CD4-positive, alpha-beta memory T cell (primary cell): ENCODE data around the gene ZNF782. TPM values are rescaled to one million over a fixed set of nuclear protein-coding genes. Genes with fewer than 3 reads are reported as not detected.
"Not testable (repeated sequence)": the region's sequence is repeated elsewhere in the genome, so short reads cannot be mapped to it uniquely, and the experiment has no call there.

ENCODE experiments used
- CTCF ChIA-PET: fragments of 350-600 bp; sonication (Branson Sonifier 250); formaldehyde crosslinking; loops from one replicate; lab custom pipeline; 2021; ENCODE audit warnings: inconsistent platforms; ENCODE audit not compliant: partially characterized antibody; lab: Charles Lee
- POLR2A ChIA-PET: fragments of 350-600 bp; sonication (Branson Sonifier 250); formaldehyde crosslinking; loops from one replicate; lab custom pipeline; 2021; ENCODE audit not compliant: partially characterized antibody; lab: Charles Lee
- DNase-seq, 5 donors: peaks; one replicate each; pipeline versions ENCODE4 v3.0.0 to v3.0.0-alpha.2; 2020 to 2022; ENCODE audit warnings: mixed read lengths in 1 of 5
- H3K27ac ChIP-seq: one replicate; pipeline ENCODE4 v1.7.0; 2013; ENCODE audit warnings: low read depth, low read length
- H3K27me3 ChIP-seq: 2 replicates; pipeline ENCODE4 v1.7.0; 2013; ENCODE audit warnings: mild to moderate bottlenecking, low read length, moderate library complexity; ENCODE audit not compliant: insufficient read depth
- H3K36me3 ChIP-seq: 2 replicates; pipeline ENCODE4 v1.7.0; 2013; ENCODE audit warnings: mild to moderate bottlenecking, low read length, moderate library complexity; ENCODE audit not compliant: insufficient read depth
- H3K4me1 ChIP-seq: 2 replicates; pipeline ENCODE4 v1.7.0; 2013; ENCODE audit warnings: mild to moderate bottlenecking, low read length, moderate library complexity; ENCODE audit not compliant: insufficient read depth
- H3K4me3 ChIP-seq, 2 donors: one replicate each; pipeline ENCODE4 v1.7.0; 2013; ENCODE audit warnings: low read length in 2 of 2, mild to moderate bottlenecking in 1 of 2
- H3K9me3 ChIP-seq, 2 donors: one replicate each; pipeline ENCODE4 v1.7.0; 2013; ENCODE audit warnings: low read length in 2 of 2, control low read depth in 1 of 2; ENCODE audit not compliant: control insufficient read depth in 1 of 2
- H3K27ac Mint-ChIP-seq, 7 donors: one replicate each; pipeline ENCODE4 v1.8.0; 2020 to 2021; ENCODE audit warnings: mixed read lengths in 7 of 7, mild to moderate bottlenecking in 6 of 7, inconsistent platforms in 3 of 7, moderate library complexity in 3 of 7
- H3K27me3 Mint-ChIP-seq, 2 donors: one replicate each; pipeline ENCODE4 v1.8.0; 2020 to 2021; ENCODE audit warnings: mixed read lengths in 2 of 2
- H3K36me3 Mint-ChIP-seq, 2 donors: one replicate each; pipeline ENCODE4 v1.8.0; 2020 to 2021; ENCODE audit warnings: mixed read lengths in 2 of 2, inconsistent platforms in 1 of 2, mild to moderate bottlenecking in 1 of 2
- H3K4me1 Mint-ChIP-seq, 4 donors: one replicate each; pipeline ENCODE4 v1.8.0; 2020 to 2021; ENCODE audit warnings: mixed read lengths in 4 of 4, mild to moderate bottlenecking in 1 of 4
- H3K4me3 Mint-ChIP-seq, 8 donors: one replicate each; pipeline ENCODE4 v1.8.0; 2020 to 2021; ENCODE audit warnings: mixed read lengths in 8 of 8, mild to moderate bottlenecking in 7 of 8, moderate library complexity in 6 of 8, inconsistent platforms in 3 of 8
- H3K9me3 Mint-ChIP-seq, 8 donors: one replicate each; pipeline ENCODE4 v1.8.0; 2020 to 2021; ENCODE audit warnings: mixed read lengths in 8 of 8, mild to moderate bottlenecking in 5 of 8, inconsistent platforms in 3 of 8, moderate library complexity in 1 of 8
- intact Hi-C: fragments of 100-400 bp; cut with micrococcal nuclease; formaldehyde crosslinking; loops from one replicate; pipeline ENCODE4 v1.15.1; 2023
- polyA plus RNA-seq, 2 donors: library from polyadenylated mRNA; unstranded; fragments of 300-500 nt; fragmentation: Illumina TruSeq; gene quantifications; one replicate each; pipeline ENCODE4 v1.2.3, GENCODE V29; 2021
- total RNA-seq, 2 experiments: library from RNA; stranded (reverse); gene quantifications; one replicate each; pipeline ENCODE4 v1.2.3, GENCODE V29; 2021

ZNF782 gene
- total and polyA plus RNA-seq, 4 experiments from 2014 or later: 1.2 to 14.7 (median 8.3) TPM

DNA sequence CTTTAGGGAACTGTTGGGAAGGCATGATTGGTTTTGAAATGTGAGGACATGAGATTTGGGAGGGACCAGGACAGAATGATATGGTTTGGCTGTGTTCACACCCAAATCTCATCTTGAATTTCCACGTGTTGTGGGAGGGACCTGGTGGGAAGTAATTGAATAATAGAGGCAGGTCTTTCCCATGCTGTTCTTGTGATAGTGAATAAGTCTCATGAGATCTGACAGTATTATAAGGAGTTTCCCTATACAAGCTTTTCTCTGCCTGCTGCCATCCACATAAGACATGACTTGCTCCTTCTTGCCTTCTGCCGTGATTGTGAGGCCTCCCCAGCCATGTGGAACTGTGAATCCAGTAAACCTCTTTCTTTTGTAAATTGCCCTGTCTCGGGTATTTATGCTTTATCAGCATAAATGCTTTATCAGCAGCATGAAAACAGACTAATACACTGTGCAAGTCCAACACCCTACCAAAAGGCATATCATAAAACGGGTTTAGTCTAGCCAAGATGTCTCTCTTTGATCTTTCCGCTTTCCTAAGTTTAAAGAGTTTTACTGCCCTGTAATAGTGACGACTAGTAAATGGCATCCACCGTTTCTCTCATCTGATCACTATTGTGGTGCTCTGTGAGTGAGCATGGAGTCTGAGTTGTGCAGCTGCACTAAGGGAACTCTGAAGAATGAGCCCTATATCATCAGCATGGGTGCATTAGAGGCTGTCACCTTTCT is 12.9 kb upstream of the ZNF782 start:
- peak overlapping the region in 1 of 8 donors; percentile 0 for H3K4me3 Mint-ChIP-seq
- H3K9me3 Mint-ChIP-seq: peaks cover 0 to 11% (median 4%) of the 10 kb centered on the region in 8 donors
- no peaks in the 10 kb centered on the region for H3K36me3 Mint-ChIP-seq
- no peak for DNase-seq
- POLR2A ChIA-PET: no interaction called here
- H3K4me3 ChIP-seq: no peak overlapping the region
- H3K36me3 ChIP-seq: no peaks in the 10 kb centered on the region
- no peak overlapping the region for H3K27ac Mint-ChIP-seq
- no peaks in the 10 kb centered on the region for H3K27me3 ChIP-seq
- no peaks in the 10 kb centered on the region for H3K4me1 ChIP-seq
- CTCF ChIA-PET: interaction anchor here (3.1 kb wide), 1 partner anchor 11 kb away, joined by 11 read pairs; no protein-coding TSS in a partner anchor
- no peak overlapping the region for H3K27ac ChIP-seq
- H3K27me3 Mint-ChIP-seq: peaks cover 0 to 12% of the 10 kb centered on the region in 2 donors
- intact Hi-C loops: no loop called here
- H3K4me1 Mint-ChIP-seq: no peaks in the 10 kb centered on the region
- H3K9me3 ChIP-seq: no peaks in the 10 kb centered on the region

DNA sequence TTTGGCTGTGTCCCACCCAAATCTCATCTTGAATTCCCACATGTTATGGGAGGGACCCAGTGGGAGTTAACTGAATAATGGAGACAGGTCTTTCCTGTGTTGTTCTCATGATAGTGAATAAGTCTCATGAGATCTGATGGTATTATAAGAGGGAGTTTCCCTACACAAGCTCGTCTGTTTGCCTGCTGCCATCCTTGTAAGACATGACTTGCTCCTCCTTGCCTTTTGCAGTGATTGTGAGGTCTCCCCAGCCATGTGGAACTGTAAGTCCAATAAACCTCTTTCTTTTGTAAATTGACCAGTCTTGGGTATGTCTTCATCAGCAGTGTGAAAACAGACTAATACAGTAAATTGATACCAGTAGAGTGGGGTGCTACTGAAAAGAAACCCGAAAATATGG is 10.9 kb upstream of the ZNF782 start:
- H3K4me1 Mint-ChIP-seq, H3K4me1 ChIP-seq, H3K36me3 ChIP-seq, DNase-seq, H3K36me3 Mint-ChIP-seq, H3K4me3 ChIP-seq, intact Hi-C loops, H3K27me3 ChIP-seq, H3K27ac ChIP-seq, H3K9me3 ChIP-seq, POLR2A ChIA-PET, H3K4me3 Mint-ChIP-seq, H3K27ac Mint-ChIP-seq: not testable (repeated sequence)
- H3K9me3 Mint-ChIP-seq: peaks cover 0 to 11% (median 4%) of the 10 kb centered on the region in 8 donors
- peaks cover 2 to 12% of the 10 kb centered on the region in 2 donors for H3K27me3 Mint-ChIP-seq
- CTCF ChIA-PET: interaction anchor here (0.7 to 1.2 kb wide), 2 partner anchors 239 to 533 kb away, joined by 3 to 5 read pairs; no protein-coding TSS in a partner anchor

DNA sequence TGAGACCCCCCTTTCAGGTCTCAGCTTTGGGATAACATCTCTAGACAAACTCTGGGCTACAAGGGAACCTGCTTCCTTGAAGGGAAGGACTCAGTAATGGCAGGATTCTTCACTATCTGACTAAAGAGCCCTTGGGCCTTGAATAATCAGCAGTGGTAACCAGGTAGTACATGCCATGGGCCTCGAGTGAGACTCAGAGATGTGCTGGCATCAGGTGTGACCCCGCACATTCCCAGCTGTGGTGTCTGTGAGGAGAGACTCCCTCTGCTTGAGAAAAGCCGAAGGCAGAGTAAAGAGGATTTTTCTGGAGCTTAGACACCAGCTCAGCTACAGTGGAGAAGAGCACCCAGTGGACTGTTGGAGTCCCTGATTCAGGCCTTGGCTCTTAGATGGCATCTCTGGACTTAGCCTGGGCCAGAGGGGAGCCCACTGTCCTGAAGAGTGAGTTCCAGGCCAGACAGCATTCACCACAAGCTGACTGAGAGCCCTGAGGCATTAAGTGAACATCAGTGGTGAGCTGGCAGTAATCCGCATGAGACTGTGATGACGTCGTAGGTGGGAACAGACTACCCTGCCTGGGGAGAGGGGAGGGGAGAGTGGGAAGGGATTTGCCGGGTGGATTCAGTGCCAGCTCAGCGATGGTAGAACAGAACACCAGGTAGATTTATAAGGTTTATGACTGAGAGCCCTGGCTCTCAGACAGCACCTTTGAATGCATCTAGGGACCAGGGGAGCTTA is 5.3 kb upstream of the ZNF782 start:
- Histone ChIP-seq H3K9me3 (no peaks in the 10 kb centered on the region), H3K27me3 (no peaks in the 10 kb centered on the region), H3K4me1 (peaks cover 4% of the 10 kb centered on the region), H3K4me3 (no peak overlapping the region), H3K36me3 (no peaks in the 10 kb centered on the region), H3K27ac (no peak overlapping the region)
- Mint-ChIP-seq H3K27ac (no peak overlapping the region), H3K27me3 (peaks cover 3 to 5% of the 10 kb centered on the region in 2 donors), H3K9me3 (no peaks in the 10 kb centered on the region), H3K36me3 (no peaks in the 10 kb centered on the region), H3K4me3 (no peak overlapping the region), H3K4me1 (peaks cover 0 to 8% (median 3%) of the 10 kb centered on the region in 4 donors)
- CTCF ChIA-PET: interaction anchor here (0.9 to 4.8 kb wide), 4 partner anchors 538 to 756 kb away, joined by 3 to 39 read pairs (median 6); no protein-coding TSS in a partner anchor
- POLR2A ChIA-PET: interaction anchor here (1.3 kb wide), 1 partner anchor 16 kb away, joined by 3 read pairs; no protein-coding TSS in a partner anchor
- DNase-seq: no peak
- intact Hi-C loops: loop anchor here (10.0 kb wide), 2 partner anchors 175 to 445 kb away; partner anchors contain the start of genes CTSV and ZNF367

DNA sequence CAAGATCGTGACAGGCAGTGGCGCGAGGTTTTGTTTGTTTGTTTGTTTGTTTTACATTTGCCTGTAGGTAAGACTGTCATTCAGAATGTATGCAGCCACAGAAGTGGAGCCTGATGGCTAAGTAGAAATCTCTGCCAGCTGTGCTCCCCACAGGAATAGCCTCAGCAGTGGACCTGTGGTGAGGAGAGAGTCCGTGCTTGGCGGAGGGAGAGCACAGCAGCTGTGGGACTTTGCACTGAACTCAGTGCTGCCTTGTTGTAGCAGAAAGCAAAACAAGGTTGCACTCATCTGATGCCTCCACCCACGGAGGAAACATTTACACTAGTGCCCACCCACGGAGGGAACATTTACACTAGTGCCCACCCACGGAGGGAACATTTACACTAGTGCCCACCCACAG is 4.4 kb upstream of the ZNF782 start:
- H3K27me3 Mint-ChIP-seq: peaks cover 3 to 5% of the 10 kb centered on the region in 2 donors
- peak overlapping the region in 1 of 7 donors; percentile 52 for H3K27ac Mint-ChIP-seq
- H3K4me3 Mint-ChIP-seq: no peak overlapping the region
- H3K36me3 Mint-ChIP-seq: peaks cover 0 to 6% of the 10 kb centered on the region in 2 donors
- peaks cover 6 to 17% (median 6%) of the 10 kb centered on the region in 4 donors for H3K4me1 Mint-ChIP-seq
- ChIA-PET POLR2A (interaction anchor here (1.3 kb wide), 1 partner anchor 17 kb away, joined by 3 read pairs; no protein-coding TSS in a partner anchor), CTCF (interaction anchor here (2.1 to 5.5 kb wide), 3 partner anchors 540 to 740 kb away, joined by 5 to 118 read pairs (median 39); no protein-coding TSS in a partner anchor)
- H3K9me3 ChIP-seq: no peaks in the 10 kb centered on the region
- no peak overlapping the region for H3K27ac ChIP-seq
- peaks cover 6% of the 10 kb centered on the region for H3K4me1 ChIP-seq
- H3K9me3 Mint-ChIP-seq: no peaks in the 10 kb centered on the region
- intact Hi-C loops: loop anchor here (10.0 kb wide), 2 partner anchors 176 to 444 kb away; partner anchors contain the start of genes CTSV and ZNF367
- no peak overlapping the region for H3K4me3 ChIP-seq
- H3K36me3 ChIP-seq: no peaks in the 10 kb centered on the region
- no peaks in the 10 kb centered on the region for H3K27me3 ChIP-seq
- DNase-seq: no peak

DNA sequence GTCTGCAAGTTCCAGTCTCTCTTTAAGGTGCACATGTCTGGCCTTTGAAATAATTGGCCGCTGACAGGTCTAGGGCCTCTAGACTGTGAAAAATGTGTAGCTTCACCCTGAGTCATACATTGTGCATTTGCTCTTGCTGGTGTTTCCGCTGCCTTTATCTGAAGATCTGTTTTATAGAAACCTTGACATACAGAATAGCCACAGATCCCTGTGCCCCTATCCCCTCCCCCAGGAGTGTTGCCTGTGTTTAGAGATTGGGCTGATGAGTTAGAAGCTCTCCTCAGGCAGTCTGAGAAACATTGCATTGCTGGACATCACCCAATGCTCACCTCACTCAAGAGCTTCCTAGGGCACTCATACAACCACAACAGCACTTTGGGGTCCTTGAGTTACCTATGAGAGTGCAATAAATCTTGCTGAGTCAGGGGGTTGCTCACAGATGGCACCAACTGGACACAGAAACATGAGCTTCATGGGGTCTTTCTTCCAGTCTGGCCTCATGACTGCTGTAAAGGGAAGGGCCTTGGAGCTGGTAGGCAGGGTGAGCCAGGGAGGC is 3.8 kb upstream of the ZNF782 start:
- Histone ChIP-seq H3K27ac (no peak overlapping the region), H3K4me1 (peaks cover 12% of the 10 kb centered on the region), H3K27me3 (no peaks in the 10 kb centered on the region), H3K4me3 (no peak overlapping the region), H3K9me3 (no peaks in the 10 kb centered on the region), H3K36me3 (no peaks in the 10 kb centered on the region)
- Mint-ChIP-seq H3K4me1 (peaks cover 11 to 23% (median 12%) of the 10 kb centered on the region in 4 donors), H3K4me3 (no peak overlapping the region), H3K9me3 (no peaks in the 10 kb centered on the region), H3K27me3 (peaks cover 3 to 5% of the 10 kb centered on the region in 2 donors), H3K36me3 (peaks cover 0 to 9% of the 10 kb centered on the region in 2 donors), H3K27ac (no peak overlapping the region)
- DNase-seq: no peak
- ChIA-PET POLR2A (no interaction called here), CTCF (interaction anchor here (2.1 to 5.5 kb wide), 8 partner anchors 13 to 758 kb away, joined by 6 to 118 read pairs (median 14); no protein-coding TSS in a partner anchor)
- intact Hi-C loops: loop anchor here (10.0 kb wide), 2 partner anchors 177 to 443 kb away; partner anchors contain the start of genes CTSV and ZNF367

DNA sequence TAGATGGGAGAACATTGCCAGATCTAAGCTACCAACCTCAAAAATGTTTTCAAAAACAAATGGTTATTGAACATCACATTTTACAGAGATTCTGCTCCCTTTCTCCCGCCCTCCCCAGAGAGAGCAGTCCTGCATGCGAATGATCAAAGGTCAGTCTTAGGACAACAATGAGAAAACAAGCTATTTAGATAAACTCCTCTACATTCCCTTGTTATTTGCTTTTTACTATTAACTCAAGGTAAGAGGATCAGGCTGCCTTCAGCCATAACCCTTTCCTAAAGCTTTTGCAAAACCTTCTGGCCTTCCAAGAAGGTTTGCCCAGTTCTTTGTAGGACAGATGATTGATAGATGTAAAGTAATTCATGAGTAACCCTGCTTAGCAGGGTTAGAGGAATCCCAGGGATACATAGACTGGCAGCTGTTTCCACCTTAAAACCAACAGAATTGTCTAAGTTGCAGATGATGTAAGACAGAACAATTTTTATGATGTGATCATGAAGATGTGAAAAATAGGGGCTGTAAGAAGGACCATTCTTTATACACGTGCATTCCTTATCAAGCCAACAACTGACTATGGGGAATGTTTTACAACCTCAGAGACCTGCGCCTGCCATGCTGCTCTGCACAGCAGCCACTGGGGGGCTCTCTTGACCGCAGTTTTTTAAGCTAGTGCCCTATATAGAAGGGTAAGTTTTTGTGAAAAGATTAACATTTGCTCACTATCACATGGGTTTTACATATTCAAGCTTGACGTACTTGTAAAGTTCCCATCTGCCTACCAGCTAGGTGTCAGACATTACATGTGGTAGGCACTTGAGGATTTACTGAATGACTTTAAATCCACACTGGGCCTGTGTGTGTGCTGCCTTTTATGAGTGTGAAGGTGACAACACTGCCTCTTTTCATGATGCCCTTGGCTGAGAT is 2.3 kb upstream of the ZNF782 start:
- no peaks in the 10 kb centered on the region for H3K9me3 ChIP-seq
- H3K36me3 ChIP-seq: no peaks in the 10 kb centered on the region
- H3K4me1 Mint-ChIP-seq: peaks cover 22 to 37% (median 25%) of the 10 kb centered on the region in 4 donors
- no peak overlapping the region for H3K4me3 ChIP-seq
- H3K36me3 Mint-ChIP-seq: peaks cover 0 to 11% of the 10 kb centered on the region in 2 donors
- CTCF ChIA-PET: interaction anchor here (0.6 to 5.5 kb wide), 36 partner anchors 9 to 804 kb away, joined by 3 to 118 read pairs (median 6); partner anchors contain the start of genes NCBP1, TSTD2 and ZNF510
- intact Hi-C loops: loop anchor here (1.0 to 10.0 kb wide), 4 partner anchors 18 to 759 kb away; partner anchors contain the start of genes CTSV and ZNF367
- H3K27ac ChIP-seq: no peak overlapping the region
- peak overlapping the region in 2 of 8 donors; percentile 3 to 64 for H3K4me3 Mint-ChIP-seq
- H3K4me1 ChIP-seq: peaks cover 26% of the 10 kb centered on the region
- peak; percentile 64 to 77 (median 67) for DNase-seq
- POLR2A ChIA-PET: interaction anchor here (0.7 to 1.0 kb wide), 2 partner anchors 19 to 23 kb away, joined by 3 to 5 read pairs; no protein-coding TSS in a partner anchor
- H3K9me3 Mint-ChIP-seq: no peaks in the 10 kb centered on the region
- peaks cover 3% of the 10 kb centered on the region in 2 donors for H3K27me3 Mint-ChIP-seq
- no peaks in the 10 kb centered on the region for H3K27me3 ChIP-seq
- peak overlapping the region in 2 of 7 donors; percentile 30 to 33 for H3K27ac Mint-ChIP-seq
